Suprapubic skin (tissue), 4 donors: ENCODE results near the gene SLC9A9. TPM values are rescaled to one million over a fixed set of nuclear protein-coding genes. Genes with fewer than 3 reads are reported as not detected.

Experiments
- DNase-seq, 2 donors: peaks; one replicate each; pipeline ENCODE4 v3.0.0-alpha.2; 2019; ENCODE audit warnings: low spot score in 2 of 2
- H3K27ac ChIP-seq: fragments of 200-600 bp; sonication (generic); one replicate; pipeline ENCODE4 v1.5.1; 2019
- H3K27me3 ChIP-seq: fragments of 200-600 bp; sonication (generic); one replicate; pipeline ENCODE4 v1.5.1; 2019
- H3K36me3 ChIP-seq: fragments of 200-600 bp; sonication (generic); one replicate; pipeline ENCODE4 v1.5.1; 2019
- H3K4me1 ChIP-seq: fragments of 200-600 bp; sonication (generic); one replicate; pipeline ENCODE4 v1.5.1; 2019
- H3K4me3 ChIP-seq: fragments of 200-600 bp; sonication (generic); one replicate; pipeline ENCODE4 v1.5.1; 2019; ENCODE audit warnings: mild to moderate bottlenecking
- H3K9me3 ChIP-seq: fragments of 200-600 bp; sonication (generic); one replicate; pipeline ENCODE4 v1.5.1; 2019
- CTCF ChIP-seq, 2 donors: fragments of 200-600 bp in 1 of 2; fragments of 450-650 bp in 1 of 2; sonication (generic) in 1 of 2; IDR thresholded peaks; one replicate each; pipeline ENCODE4 v1.5.1; 2016 to 2019; ENCODE audit warnings: antibody characterized with exemption in 2 of 2, mild to moderate bottlenecking in 1 of 2, moderate library complexity in 1 of 2
- EP300 ChIP-seq: sonication (generic); formaldehyde crosslinking; IDR thresholded peaks from one replicate; pipeline ENCODE4 v1.6.1; 2017; ENCODE audit warnings: antibody characterized with exemption
- POLR2A ChIP-seq, 2 donors: fragments of 450-650 bp; IDR thresholded peaks; one replicate each; pipeline ENCODE4 v1.6.1; 2017; ENCODE audit warnings: antibody characterized with exemption in 2 of 2, mild to moderate bottlenecking in 2 of 2, moderate library complexity in 2 of 2
- POLR2AphosphoS5 ChIP-seq, 3 donors: sonication (generic); formaldehyde crosslinking; IDR thresholded peaks; one replicate each; pipeline ENCODE4 v1.6.1; 2017; ENCODE audit warnings: antibody characterized with exemption in 3 of 3
- WGBS: methylation state at CpG from one replicate; pipeline ENCODE4 v1.1.5; 2018; 5-methylcytosine and 5-hydroxymethylcytosine counted together
- total RNA-seq, 4 donors: library from RNA; depleted of rRNA; stranded (reverse); fragments of >200 nt; gene quantifications; one replicate each; pipeline ENCODE4 v1.1.0, GENCODE V29; 2016

Gene SLC9A9
- total RNA-seq, 4 donors from 2014 or later: 16.6 to 51.0 (median 30.0) TPM

- H3K4me1 ChIP-seq: peaks cover 5% of the 10 kb centered on the region
- no peaks in the 10 kb centered on the region for H3K27me3 ChIP-seq
- no peak overlapping the region for H3K4me3 ChIP-seq
- H3K36me3 ChIP-seq: peaks cover 3% of the 10 kb centered on the region
- no peaks in the 10 kb centered on the region for H3K9me3 ChIP-seq
- no peak for DNase-seq
- TF ChIP-seq POLR2AphosphoS5 (IDR thresholded peaks at IDR 0.05): no peak
- TF ChIP-seq EP300: no peak
- no peak for TF ChIP-seq CTCF (IDR thresholded peaks at IDR 0.05)
- no peak for TF ChIP-seq POLR2A (IDR thresholded peaks at IDR 0.05)
- 95% methylated on average over 2 of the region's 2 CpGs for WGBS
- no peak overlapping the region for H3K27ac ChIP-seq
Measured at GRCh38 chr3:143653935-143654334, 194.3 kb downstream of the SLC9A9 start.

- DNase-seq: no peak
- Histone ChIP-seq H3K36me3 (peaks cover 3% of the 10 kb centered on the region), H3K9me3 (no peaks in the 10 kb centered on the region), H3K27ac (no peak overlapping the region), H3K27me3 (no peaks in the 10 kb centered on the region), H3K4me1 (peaks cover 5% of the 10 kb centered on the region), H3K4me3 (no peak overlapping the region)
- TF ChIP-seq POLR2AphosphoS5 (IDR thresholded peaks at IDR 0.05) (no peak), EP300 (no peak), CTCF (IDR thresholded peaks at IDR 0.05) (no peak), POLR2A (IDR thresholded peaks at IDR 0.05) (no peak)
- 83% methylated on average over 2 of the region's 2 CpGs for WGBS
Measured at GRCh38 chr3:143653493-143653892, 194.8 kb downstream of the SLC9A9 start.

GRCh38 chr3:143652118-143652517 lies 196.2 kb downstream of the SLC9A9 start:
- Histone ChIP-seq H3K9me3 (no peaks in the 10 kb centered on the region), H3K36me3 (peaks cover 3% of the 10 kb centered on the region), H3K4me1 (peaks cover 5% of the 10 kb centered on the region), H3K4me3 (no peak overlapping the region), H3K27ac (no peak overlapping the region), H3K27me3 (no peaks in the 10 kb centered on the region)
- TF ChIP-seq EP300: no peak
- TF ChIP-seq CTCF (IDR thresholded peaks at IDR 0.05): no peak
- no peak for TF ChIP-seq POLR2A (IDR thresholded peaks at IDR 0.05)
- TF ChIP-seq POLR2AphosphoS5 (IDR thresholded peaks at IDR 0.05): no peak
- 95% methylated on average over 3 of the region's 3 CpGs for WGBS
- no peak for DNase-seq

- Histone ChIP-seq H3K36me3 (peaks cover 3% of the 10 kb centered on the region), H3K27ac (no peak overlapping the region), H3K9me3 (no peaks in the 10 kb centered on the region), H3K4me3 (no peak overlapping the region), H3K27me3 (no peaks in the 10 kb centered on the region), H3K4me1 (peaks cover 5% of the 10 kb centered on the region)
- TF ChIP-seq CTCF (IDR thresholded peaks at IDR 0.05): no peak
- no peak for TF ChIP-seq POLR2AphosphoS5 (IDR thresholded peaks at IDR 0.05)
- no peak for TF ChIP-seq POLR2A (IDR thresholded peaks at IDR 0.05)
- TF ChIP-seq EP300: no peak
- 46% methylated on average over 1 of the region's 1 CpG for WGBS
- DNase-seq: no peak
Measured at GRCh38 chr3:143650827-143651226, 197.4 kb downstream of the SLC9A9 start.

- TF ChIP-seq EP300: no peak
- TF ChIP-seq POLR2AphosphoS5 (IDR thresholded peaks at IDR 0.05): no peak
- no peak for TF ChIP-seq POLR2A (IDR thresholded peaks at IDR 0.05)
- TF ChIP-seq CTCF (IDR thresholded peaks at IDR 0.05): no peak
- WGBS: 97% methylated on average over 2 of the region's 2 CpGs
- no peaks in the 10 kb centered on the region for H3K27me3 ChIP-seq
Measured at GRCh38 chr3:143650120-143650519, 198.1 kb downstream of the SLC9A9 start.

More at GRCh38 chr3:143650120-143650519, 198.1 kb downstream of the SLC9A9 start:
- no peak overlapping the region for H3K27ac ChIP-seq
- no peak for DNase-seq
- H3K9me3 ChIP-seq: no peaks in the 10 kb centered on the region
- peaks cover 3% of the 10 kb centered on the region for H3K36me3 ChIP-seq
- H3K4me3 ChIP-seq: no peak overlapping the region
- H3K4me1 ChIP-seq: peaks cover 5% of the 10 kb centered on the region
